HG02981 (cell line): ENCODE data around the gene CDC26.
"Not testable (repeated sequence)": the region's sequence is repeated elsewhere in the genome, so short reads cannot be mapped to it uniquely, and the experiment has no call there.

Experiments
- ATAC-seq: cut with Tn5 transposase; IDR thresholded peaks from one replicate; pipeline ENCODE4 v1.9.1; 2021; ENCODE audit warnings: mild to moderate bottlenecking, moderate library complexity; ENCODE audit not compliant: unreplicated experiment

The CDC26 gene

GRCh38 chr9:113296247-113296646 is 20.9 kb upstream of the CDC26 start:
- not testable (repeated sequence) for ATAC-seq

GRCh38 chr9:113293285-113293878 is 18.0 kb upstream of the CDC26 start:
- no peak for ATAC-seq

GRCh38 chr9:113290052-113290607 is 14.8 kb upstream of the CDC26 start:
- ATAC-seq: no peak

- no peak for ATAC-seq
These were observed 13.7 kb upstream of the CDC26 start for GRCh38 chr9:113289091-113289490.

GRCh38 chr9:113281356-113281755 is 6.0 kb upstream of the CDC26 start:
- ATAC-seq: no peak

GRCh38 chr9:113278840-113279239 is 3.5 kb upstream of the CDC26 start:
- no peak for ATAC-seq

- peak; percentile 3 for ATAC-seq
These were observed 757 bp downstream of the CDC26 start for GRCh38 chr9:113274474-113275156.

GRCh38 chr9:113269871-113270270 is 5.5 kb downstream of the CDC26 start:
- no peak for ATAC-seq

GRCh38 chr9:113269355-113269754 is 6.0 kb downstream of the CDC26 start:
- ATAC-seq: no peak

GRCh38 chr9:113267911-113268566 is 7.3 kb downstream of the CDC26 start:
- no peak for ATAC-seq

GRCh38 chr9:113266174-113266573 is 9.2 kb downstream of the CDC26 start:
- no peak for ATAC-seq

GRCh38 chr9:113261917-113262671 is 13.3 kb downstream of the CDC26 start:
- ATAC-seq: no peak

GRCh38 chr9:113258282-113258681 is 17.1 kb downstream of the CDC26 start:
- no peak for ATAC-seq

GRCh38 chr9:113257863-113258262 is 17.5 kb downstream of the CDC26 start:
- ATAC-seq: no peak

GRCh38 chr9:113255438-113255837 is 19.9 kb downstream of the CDC26 start:
- ATAC-seq: no peak

GRCh38 chr9:113254991-113255390 is 20.4 kb downstream of the CDC26 start:
- ATAC-seq: no peak

- ATAC-seq: no peak
These were observed 24.6 kb downstream of the CDC26 start for GRCh38 chr9:113250807-113251206.

GRCh38 chr9:113249661-113250060 is 25.7 kb downstream of the CDC26 start:
- ATAC-seq: not testable (repeated sequence)

- ATAC-seq: no peak
These were observed 27.7 kb downstream of the CDC26 start for GRCh38 chr9:113247640-113248039.

- ATAC-seq: no peak
These were observed 28.4 kb downstream of the CDC26 start for GRCh38 chr9:113246928-113247327.

GRCh38 chr9:113245894-113246293 is 29.5 kb downstream of the CDC26 start:
- no peak for ATAC-seq
